Activated CD8-positive, alpha-beta memory T cell treated with anti-CD3 and anti-CD28 coated beads, Interleukin-2, amount 10 ng/mL, durations not matched to agents 7 days and 5 days (primary cell): ENCODE measurements around the gene PTPRA. TPM values are rescaled to one million over a fixed set of nuclear protein-coding genes. Genes with fewer than 3 reads are reported as not detected.
"Not testable (repeated sequence)": the region's sequence is repeated elsewhere in the genome, so short reads cannot be mapped to it uniquely, and the experiment has no call there.

Source experiments
- ATAC-seq: fragments of 150-1000 bp; cut with Tn5 transposase; one replicate; pipeline ENCODE4 v1.10.0; 2021; ENCODE audit warnings: moderate library complexity
- CTCF ChIA-PET: fragments of 350-600 bp; sonication (Branson Sonifier 250); formaldehyde crosslinking; loops from one replicate; lab custom pipeline; 2021; ENCODE audit warnings: antibody characterized with exemption; lab: Charles Lee
- DNase-seq: peaks from one replicate; pipeline ENCODE4 v3.0.0-alpha.2; 2020
- H3K27ac Mint-ChIP-seq: one replicate; pipeline ENCODE4 v1.8.0; 2021; ENCODE audit warnings: mild to moderate bottlenecking, mixed read lengths
- H3K27me3 Mint-ChIP-seq: one replicate; pipeline ENCODE4 v1.8.0; 2021; ENCODE audit warnings: mixed read lengths
- H3K36me3 Mint-ChIP-seq: one replicate; pipeline ENCODE4 v1.8.0; 2021; ENCODE audit warnings: mild to moderate bottlenecking, mixed read lengths
- H3K4me1 Mint-ChIP-seq: one replicate; pipeline ENCODE4 v1.8.0; 2021; ENCODE audit warnings: mixed read lengths
- H3K4me3 Mint-ChIP-seq: one replicate; pipeline ENCODE4 v1.8.0; 2021; ENCODE audit warnings: mild to moderate bottlenecking, moderate library complexity, mixed read lengths
- H3K9me3 Mint-ChIP-seq: one replicate; pipeline ENCODE4 v1.8.0; 2022; ENCODE audit warnings: low read depth, mixed read lengths
- total RNA-seq, 2 experiments: library from RNA; stranded (reverse); gene quantifications; one replicate each; pipeline ENCODE4 v1.2.3, GENCODE V29; 2021

PTPRA gene
- total RNA-seq, 2 experiments from 2014 or later: 51.5 to 60.7 TPM

GRCh38 chr20:3011752-3012151 is 138.5 kb downstream of the PTPRA start:
- H3K4me1 Mint-ChIP-seq: peaks cover 58% of the 10 kb centered on the region
- H3K9me3 Mint-ChIP-seq: no peaks in the 10 kb centered on the region
- H3K36me3 Mint-ChIP-seq: peaks cover 46% of the 10 kb centered on the region
- no peaks in the 10 kb centered on the region for H3K27me3 Mint-ChIP-seq
- peak overlapping the region; percentile 78 for H3K27ac Mint-ChIP-seq
- no peak overlapping the region for H3K4me3 Mint-ChIP-seq
- CTCF ChIA-PET: interaction anchor here (1.4 kb wide), 1 partner anchor 11 kb away, joined by 5 read pairs; no protein-coding TSS in a partner anchor
- DNase-seq (peak; percentile 61), ATAC-seq (peak; percentile 88)

DNA sequence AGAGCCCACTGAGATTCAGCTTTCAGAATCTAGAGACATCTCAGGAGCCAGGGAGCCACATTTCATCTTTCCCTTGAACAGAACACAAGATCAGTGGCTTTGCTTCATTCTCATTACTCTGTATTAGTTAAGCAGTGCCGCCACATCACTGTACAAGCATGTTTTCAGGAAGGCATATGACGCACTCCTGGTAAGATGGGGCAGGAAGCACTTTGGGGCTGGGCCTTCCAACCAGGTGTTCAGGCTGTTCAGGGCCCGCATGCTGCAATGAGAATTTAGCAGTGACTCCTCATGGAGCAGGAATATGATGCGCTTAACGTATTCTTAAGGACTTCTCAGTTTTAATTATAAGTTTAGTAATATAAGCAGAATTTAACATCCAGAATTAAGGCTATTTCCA is 140.5 kb downstream of the PTPRA start:
- peaks cover 44% of the 10 kb centered on the region for H3K36me3 Mint-ChIP-seq
- H3K9me3 Mint-ChIP-seq: no peaks in the 10 kb centered on the region
- no peaks in the 10 kb centered on the region for H3K27me3 Mint-ChIP-seq
- DNase-seq (no peak), ATAC-seq (no peak)
- no peak overlapping the region for H3K4me3 Mint-ChIP-seq
- CTCF ChIA-PET: no interaction called here
- no peak overlapping the region for H3K27ac Mint-ChIP-seq
- H3K4me1 Mint-ChIP-seq: peaks cover 58% of the 10 kb centered on the region

- no peak overlapping the region for H3K4me3 Mint-ChIP-seq
- H3K27me3 Mint-ChIP-seq: no peaks in the 10 kb centered on the region
- CTCF ChIA-PET: interaction anchor here (0.9 kb wide), 1 partner anchor 13 kb away, joined by 4 read pairs; no protein-coding TSS in a partner anchor
- no peak for DNase-seq
- ATAC-seq: no peak
- no peak overlapping the region for H3K27ac Mint-ChIP-seq
- no peaks in the 10 kb centered on the region for H3K9me3 Mint-ChIP-seq
- peaks cover 40% of the 10 kb centered on the region for H3K36me3 Mint-ChIP-seq
- H3K4me1 Mint-ChIP-seq: peaks cover 54% of the 10 kb centered on the region
Observed at GRCh38 chr20:3014179-3014578, 140.9 kb downstream of the PTPRA start.

DNA sequence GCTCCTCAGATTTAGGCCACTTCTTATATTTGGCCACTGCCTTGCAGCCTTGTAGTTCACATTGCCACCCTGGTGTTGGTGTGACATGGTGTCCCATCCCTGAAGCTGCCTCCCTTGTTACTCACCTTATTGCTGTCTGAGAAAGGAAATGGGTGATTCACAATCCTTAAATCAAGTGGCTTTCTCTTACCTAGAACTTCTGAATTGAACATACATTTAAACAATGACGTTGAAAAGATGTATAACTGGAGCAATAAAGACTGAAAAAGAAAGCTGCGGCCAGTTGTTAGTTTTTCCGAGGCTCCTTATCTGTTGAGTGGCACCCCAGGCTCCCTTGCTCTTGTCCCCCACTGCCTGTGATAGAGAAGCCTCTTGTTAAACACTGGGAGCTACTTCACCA is 141.4 kb downstream of the PTPRA start:
- Mint-ChIP-seq H3K9me3 (no peaks in the 10 kb centered on the region), H3K4me1 (peaks cover 49% of the 10 kb centered on the region), H3K27ac (peak overlapping the region; percentile 65), H3K36me3 (peaks cover 35% of the 10 kb centered on the region), H3K27me3 (no peaks in the 10 kb centered on the region), H3K4me3 (no peak overlapping the region)
- CTCF ChIA-PET: interaction anchor here (0.9 to 1.2 kb wide), 3 partner anchors 13 to 234 kb away, joined by 3 to 4 read pairs (median 4); no protein-coding TSS in a partner anchor
- ATAC-seq (peak; percentile 56), DNase-seq (peak; percentile 54)

- Mint-ChIP-seq H3K27ac (peak overlapping the region; percentile 65), H3K36me3 (peaks cover 34% of the 10 kb centered on the region), H3K4me1 (peaks cover 47% of the 10 kb centered on the region)
- H3K9me3 Mint-ChIP-seq, H3K27me3 Mint-ChIP-seq, H3K4me3 Mint-ChIP-seq, DNase-seq, ATAC-seq: not testable (repeated sequence)
- CTCF ChIA-PET: interaction anchor here (0.9 to 1.2 kb wide), 3 partner anchors 14 to 234 kb away, joined by 3 to 4 read pairs (median 4); no protein-coding TSS in a partner anchor
Observed at GRCh38 chr20:3015302-3015701, 142.0 kb downstream of the PTPRA start.

DNA sequence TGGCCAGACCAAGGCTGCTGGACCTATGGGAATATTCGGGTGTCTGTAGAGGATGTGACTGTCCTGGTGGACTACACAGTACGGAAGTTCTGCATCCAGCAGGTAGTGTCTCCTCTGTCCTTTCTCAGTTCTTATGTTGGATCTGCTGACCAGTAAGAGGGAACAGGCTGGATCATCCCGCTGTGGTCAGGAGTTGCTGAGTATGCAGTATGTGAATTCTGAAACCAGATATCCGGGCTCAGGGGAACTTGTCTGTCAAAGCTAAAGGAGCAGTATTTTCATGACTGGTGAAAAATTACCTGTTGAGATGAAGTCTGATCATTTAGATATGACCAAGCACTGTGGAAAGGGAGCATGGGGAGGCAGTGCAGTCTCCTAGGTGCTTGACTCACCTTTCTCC is 148.0 kb downstream of the PTPRA start:
- H3K27ac Mint-ChIP-seq: no peak overlapping the region
- peaks cover under 1% of the 10 kb centered on the region for H3K4me1 Mint-ChIP-seq
- CTCF ChIA-PET: no interaction called here
- H3K9me3 Mint-ChIP-seq: no peaks in the 10 kb centered on the region
- no peaks in the 10 kb centered on the region for H3K27me3 Mint-ChIP-seq
- DNase-seq: no peak
- H3K4me3 Mint-ChIP-seq: no peak overlapping the region
- ATAC-seq: no peak
- H3K36me3 Mint-ChIP-seq: peaks cover 37% of the 10 kb centered on the region

DNA sequence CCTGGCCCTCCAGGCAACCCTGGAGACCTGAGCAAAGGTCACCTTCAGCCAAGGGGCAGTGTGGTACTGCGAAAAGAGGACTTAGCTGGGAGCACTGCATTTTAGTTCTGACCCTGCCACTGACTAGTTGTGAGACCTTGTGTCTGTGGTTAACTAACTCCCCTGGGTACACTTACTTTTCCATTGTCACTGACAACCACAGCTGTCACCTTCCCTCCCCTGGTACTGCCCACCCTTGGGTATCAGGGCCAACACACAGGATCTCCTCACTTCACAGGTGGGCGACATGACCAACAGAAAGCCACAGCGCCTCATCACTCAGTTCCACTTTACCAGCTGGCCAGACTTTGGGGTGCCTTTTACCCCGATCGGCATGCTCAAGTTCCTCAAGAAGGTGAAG is 148.5 kb downstream of the PTPRA start:
- no peaks in the 10 kb centered on the region for H3K27me3 Mint-ChIP-seq
- no peak overlapping the region for H3K27ac Mint-ChIP-seq
- no peak overlapping the region for H3K4me3 Mint-ChIP-seq
- H3K4me1 Mint-ChIP-seq: no peaks in the 10 kb centered on the region
- ATAC-seq: no peak
- CTCF ChIA-PET: no interaction called here
- DNase-seq: no peak
- H3K9me3 Mint-ChIP-seq: no peaks in the 10 kb centered on the region
- peaks cover 40% of the 10 kb centered on the region for H3K36me3 Mint-ChIP-seq

GRCh38 chr20:3022559-3023490 is 149.5 kb downstream of the PTPRA start:
- H3K36me3 Mint-ChIP-seq: peaks cover 35% of the 10 kb centered on the region
- ATAC-seq, DNase-seq, H3K27me3 Mint-ChIP-seq, H3K9me3 Mint-ChIP-seq, H3K27ac Mint-ChIP-seq, H3K4me3 Mint-ChIP-seq, H3K4me1 Mint-ChIP-seq, CTCF ChIA-PET: not testable (repeated sequence)

DNA sequence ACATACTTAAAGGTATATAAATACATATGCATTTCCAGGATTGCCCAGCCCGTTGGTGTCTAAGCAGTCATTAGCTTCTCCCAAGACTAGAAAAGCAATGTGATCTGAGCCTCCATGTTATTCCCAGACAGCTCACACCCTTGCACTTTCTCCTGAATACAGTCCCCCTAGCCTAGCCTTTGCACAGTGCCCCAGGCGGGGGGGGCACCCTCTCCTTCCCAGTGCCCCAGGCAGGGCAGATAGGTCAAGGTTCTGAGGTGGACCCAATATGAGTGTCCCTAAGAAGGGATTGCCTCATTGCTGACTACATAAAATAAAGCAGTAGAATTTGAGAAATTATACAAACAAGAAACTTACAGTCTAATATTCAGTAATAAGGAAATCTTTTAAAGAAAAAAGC is 154.7 kb downstream of the PTPRA start:
- DNase-seq (no peak), ATAC-seq (no peak)
- CTCF ChIA-PET: no interaction called here
- H3K4me1 Mint-ChIP-seq: peaks cover 4% of the 10 kb centered on the region
- H3K9me3 Mint-ChIP-seq: no peaks in the 10 kb centered on the region
- H3K4me3 Mint-ChIP-seq: no peak overlapping the region
- H3K36me3 Mint-ChIP-seq: peaks cover 33% of the 10 kb centered on the region
- H3K27ac Mint-ChIP-seq: no peak overlapping the region
- no peaks in the 10 kb centered on the region for H3K27me3 Mint-ChIP-seq

- H3K27me3 Mint-ChIP-seq: no peaks in the 10 kb centered on the region
- H3K4me1 Mint-ChIP-seq: peaks cover 4% of the 10 kb centered on the region
- no peak overlapping the region for H3K4me3 Mint-ChIP-seq
- DNase-seq (no peak), ATAC-seq (peak; percentile 16)
- no peak overlapping the region for H3K27ac Mint-ChIP-seq
- CTCF ChIA-PET: no interaction called here
- H3K9me3 Mint-ChIP-seq: no peaks in the 10 kb centered on the region
- H3K36me3 Mint-ChIP-seq: peaks cover 33% of the 10 kb centered on the region
Observed at GRCh38 chr20:3031524-3032147, 158.4 kb downstream of the PTPRA start.

DNA sequence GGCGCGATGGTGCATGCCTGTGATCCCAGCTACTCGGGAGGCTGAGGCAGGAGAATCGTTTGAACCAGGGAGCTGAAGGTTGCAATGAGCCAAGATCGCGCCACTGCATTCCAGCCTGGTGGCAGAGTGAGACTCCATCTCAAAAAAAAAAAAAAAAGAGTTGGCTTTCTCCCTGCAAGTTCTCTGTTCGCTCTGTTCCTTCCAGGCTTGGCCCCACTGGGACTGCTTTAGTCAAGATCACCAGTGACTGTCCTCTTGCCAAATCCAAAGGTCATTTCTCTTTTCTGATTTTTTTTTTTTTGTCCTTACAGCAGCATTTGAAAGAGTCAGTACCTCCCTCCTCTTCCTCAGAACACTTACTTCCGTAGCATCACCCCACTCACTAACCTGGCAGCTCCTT is 159.3 kb downstream of the PTPRA start:
- H3K27me3 Mint-ChIP-seq: no peaks in the 10 kb centered on the region
- H3K4me3 Mint-ChIP-seq: no peak overlapping the region
- H3K36me3 Mint-ChIP-seq: peaks cover 29% of the 10 kb centered on the region
- H3K9me3 Mint-ChIP-seq: no peaks in the 10 kb centered on the region
- peaks cover 4% of the 10 kb centered on the region for H3K4me1 Mint-ChIP-seq
- H3K27ac Mint-ChIP-seq: no peak overlapping the region
- ATAC-seq: no peak
- DNase-seq: no peak
- CTCF ChIA-PET: interaction anchor here (0.7 kb wide), 1 partner anchor 220 kb away, joined by 3 read pairs; no protein-coding TSS in a partner anchor

- H3K4me3 Mint-ChIP-seq: no peak overlapping the region
- ATAC-seq (no peak), DNase-seq (no peak)
- H3K4me1 Mint-ChIP-seq: peaks cover 18% of the 10 kb centered on the region
- H3K27ac Mint-ChIP-seq: no peak overlapping the region
- H3K9me3 Mint-ChIP-seq: no peaks in the 10 kb centered on the region
- H3K36me3 Mint-ChIP-seq: peaks cover 31% of the 10 kb centered on the region
- H3K27me3 Mint-ChIP-seq: no peaks in the 10 kb centered on the region
- CTCF ChIA-PET: interaction anchor here (3.6 kb wide), 1 partner anchor 16 kb away, joined by 18 read pairs; no protein-coding TSS in a partner anchor
Observed at GRCh38 chr20:3037654-3038053, 164.4 kb downstream of the PTPRA start.

GRCh38 chr20:3038454-3038853 is 165.2 kb downstream of the PTPRA start:
- Mint-ChIP-seq H3K4me3 (no peak overlapping the region), H3K36me3 (peaks cover 31% of the 10 kb centered on the region), H3K4me1 (peaks cover 18% of the 10 kb centered on the region), H3K9me3 (no peaks in the 10 kb centered on the region), H3K27me3 (no peaks in the 10 kb centered on the region), H3K27ac (no peak overlapping the region)
- ATAC-seq: no peak
- DNase-seq: no peak
- CTCF ChIA-PET: interaction anchor here (3.6 kb wide), 1 partner anchor 15 kb away, joined by 18 read pairs; no protein-coding TSS in a partner anchor
